ENCODE measurements around the gene UPF1.
A peak's percentile ranks its signal among the peaks of the same experiment; 100 is the strongest.

The UPF1 gene

GRCh38 chr19:18858906-18859646, 27.3 kb downstream of the UPF1 start:
- DNase-seq: no peak

GRCh38 chr19:18859676-18860301, 28.0 kb downstream of the UPF1 start:
- DNase-seq: peak; percentile 74

GRCh38 chr19:18860302-18860700, 28.5 kb downstream of the UPF1 start:
- no peak for DNase-seq

GRCh38 chr19:18860725-18861124, 29.0 kb downstream of the UPF1 start:
- DNase-seq: no peak

- DNase-seq: no peak
These were observed 29.5 kb downstream of the UPF1 start for GRCh38 chr19:18861235-18861634.

GRCh38 chr19:18861917-18862316, 30.2 kb downstream of the UPF1 start:
- no peak for DNase-seq

- no peak for DNase-seq
These were observed 31.4 kb downstream of the UPF1 start for GRCh38 chr19:18862976-18863842.

GRCh38 chr19:18863843-18864362, 32.1 kb downstream of the UPF1 start:
- DNase-seq: no peak

- DNase-seq: no peak
These were observed 33.6 kb downstream of the UPF1 start for GRCh38 chr19:18865106-18865972.

GRCh38 chr19:18865973-18866799, 34.4 kb downstream of the UPF1 start:
- DNase-seq: peak; percentile 72

- no peak for DNase-seq
These were observed 35.0 kb downstream of the UPF1 start for GRCh38 chr19:18866800-18867123.

- no peak for DNase-seq
These were observed 35.4 kb downstream of the UPF1 start for GRCh38 chr19:18867199-18867598.

- DNase-seq: no peak
These were observed 36.0 kb downstream of the UPF1 start for GRCh38 chr19:18867751-18868150.

GRCh38 chr19:18868380-18869022, 36.7 kb downstream of the UPF1 start:
- no peak for DNase-seq

- DNase-seq: no peak
These were observed 37.4 kb downstream of the UPF1 start for GRCh38 chr19:18869023-18869618.

- DNase-seq: no peak
These were observed 38.2 kb downstream of the UPF1 start for GRCh38 chr19:18869781-18870530.

GRCh38 chr19:18870531-18871172, 38.9 kb downstream of the UPF1 start:
- DNase-seq: no peak

- no peak for DNase-seq
These were observed 39.8 kb downstream of the UPF1 start for GRCh38 chr19:18871543-18871942.

- DNase-seq: no peak
These were observed 44.0 kb downstream of the UPF1 start for GRCh38 chr19:18875726-18876125.

Data from right hindlimb (tissue), 1 donor.